Testis (tissue), 2 donors: Measurements from ENCODE around the gene PTPRN2.

Source experiments
- CTCF ChIP-seq, 3 experiments: fragments of 450-650 bp in 2 of 3; fragments of 200-600 bp in 1 of 3; sonication (generic) in 1 of 3; IDR thresholded peaks; one replicate each; pipeline ENCODE4 v1.5.1; 2016 to 2019; ENCODE audit warnings: antibody characterized with exemption in 3 of 3, mild to moderate bottlenecking in 2 of 3, moderate library complexity in 1 of 3
- POLR2A ChIP-seq: fragments of 450-650 bp; IDR thresholded peaks from one replicate; pipeline ENCODE4 v1.6.1; 2017; ENCODE audit warnings: antibody characterized with exemption, mild to moderate bottlenecking, moderate library complexity

- TF ChIP-seq CTCF (IDR thresholded peaks at IDR 0.05) (no peak), POLR2A (no peak)
Observed at GRCh38 chr7:158592541-158592940, 4.9 kb upstream of the PTPRN2 start.
